Measurements from ENCODE around the gene MRPL3.

The MRPL3 gene

GRCh38 chr3:131502530-131503319 is at the start of gene MRPL3:
TSS of gene MRPL3 (minus strand) at chr3:131502971. CDS start at chr3:131502821, 150 bp downstream.
- Histone ChIP-seq H3K4me3 (ENCODE audit: insufficient read length, low read depth) (peak within 1 kb of the TSS; percentile 97), H3K9me3 (ENCODE audit: insufficient read depth, low read length) (no peaks in the 10 kb centered on the region), H3K9ac (ENCODE audit: insufficient read length, low read depth) (peak within 1 kb of the TSS; percentile 98), H3K36me3 (ENCODE audit: insufficient read depth, insufficient read length, low read length) (peaks cover 42% of the 10 kb centered on the region), H3K4me1 (ENCODE audit: insufficient read depth, insufficient read length) (no peaks in the 10 kb centered on the region), H3K27me3 (ENCODE audit: insufficient read depth, insufficient read length) (no peaks in the 10 kb centered on the region)
- TF ChIP-seq YY1 (IDR thresholded peaks at IDR 0.05; ENCODE audit: insufficient read depth, insufficient read length) (peak; percentile 84), SUZ12 (IDR thresholded peaks at IDR 0.05; ENCODE audit: extremely low read depth, insufficient read depth, insufficient read length) (no peak)
- DNase-seq (ENCODE audit: low read depth, low spot score) = peak; percentile 71

- Histone ChIP-seq H3K9me3 (ENCODE audit: insufficient read depth, low read length) (no peaks in the 10 kb centered on the region), H3K27me3 (ENCODE audit: insufficient read depth, insufficient read length) (no peaks in the 10 kb centered on the region), H3K9ac (ENCODE audit: insufficient read length, low read depth) (no peak overlapping the region), H3K4me1 (ENCODE audit: insufficient read depth, insufficient read length) (no peaks in the 10 kb centered on the region), H3K4me3 (ENCODE audit: insufficient read length, low read depth) (no peak overlapping the region), H3K36me3 (ENCODE audit: insufficient read depth, insufficient read length, low read length) (no peaks in the 10 kb centered on the region)
- no peak for DNase-seq (ENCODE audit: low read depth, low spot score)
- TF ChIP-seq SUZ12 (IDR thresholded peaks at IDR 0.05; ENCODE audit: extremely low read depth, insufficient read depth, insufficient read length) (no peak), YY1 (IDR thresholded peaks at IDR 0.05; ENCODE audit: insufficient read depth, insufficient read length) (no peak), ZNF274 (IDR thresholded peaks at IDR 0.05; ENCODE audit: low read depth, low read length) (no peak)
Observed at GRCh38 chr3:131551761-131552160, 49.0 kb upstream of the MRPL3 start.

GRCh38 chr3:131550562-131551465 is 48.0 kb upstream of the MRPL3 start:
- Histone ChIP-seq H3K9ac (ENCODE audit: insufficient read length, low read depth) (no peak overlapping the region), H3K36me3 (ENCODE audit: insufficient read depth, insufficient read length, low read length) (no peaks in the 10 kb centered on the region), H3K9me3 (ENCODE audit: insufficient read depth, low read length) (no peaks in the 10 kb centered on the region), H3K27me3 (ENCODE audit: insufficient read depth, insufficient read length) (no peaks in the 10 kb centered on the region), H3K4me3 (ENCODE audit: insufficient read length, low read depth) (no peak overlapping the region), H3K4me1 (ENCODE audit: insufficient read depth, insufficient read length) (no peaks in the 10 kb centered on the region)
- TF ChIP-seq ZNF274 (IDR thresholded peaks at IDR 0.05; ENCODE audit: low read depth, low read length) = no peak
- no peak for TF ChIP-seq SUZ12 (IDR thresholded peaks at IDR 0.05; ENCODE audit: extremely low read depth, insufficient read depth, insufficient read length)
- TF ChIP-seq YY1 (IDR thresholded peaks at IDR 0.05; ENCODE audit: insufficient read depth, insufficient read length) = no peak
- DNase-seq (ENCODE audit: low read depth, low spot score) = no peak

GRCh38 chr3:131549340-131549739 is 46.6 kb upstream of the MRPL3 start:
- no peak for DNase-seq (ENCODE audit: low read depth, low spot score)

GRCh38 chr3:131547585-131547984 is 44.8 kb upstream of the MRPL3 start:
- no peaks in the 10 kb centered on the region for H3K4me1 ChIP-seq (ENCODE audit: insufficient read depth, insufficient read length)
- DNase-seq (ENCODE audit: low read depth, low spot score) = no peak
- H3K9me3 ChIP-seq (ENCODE audit: insufficient read depth, low read length) = no peaks in the 10 kb centered on the region
- no peak overlapping the region for H3K4me3 ChIP-seq (ENCODE audit: insufficient read length, low read depth)
- no peak overlapping the region for H3K9ac ChIP-seq (ENCODE audit: insufficient read length, low read depth)
- no peaks in the 10 kb centered on the region for H3K36me3 ChIP-seq (ENCODE audit: insufficient read depth, insufficient read length, low read length)
- H3K27me3 ChIP-seq (ENCODE audit: insufficient read depth, insufficient read length) = no peaks in the 10 kb centered on the region
- TF ChIP-seq SUZ12 (IDR thresholded peaks at IDR 0.05; ENCODE audit: extremely low read depth, insufficient read depth, insufficient read length) (no peak), ZNF274 (IDR thresholded peaks at IDR 0.05; ENCODE audit: low read depth, low read length) (no peak), YY1 (IDR thresholded peaks at IDR 0.05; ENCODE audit: insufficient read depth, insufficient read length) (no peak)

More at GRCh38 chr3:131549340-131549739, 46.6 kb upstream of the MRPL3 start:
- H3K9ac ChIP-seq (ENCODE audit: insufficient read length, low read depth) = no peak overlapping the region
- no peaks in the 10 kb centered on the region for H3K9me3 ChIP-seq (ENCODE audit: insufficient read depth, low read length)
- no peaks in the 10 kb centered on the region for H3K27me3 ChIP-seq (ENCODE audit: insufficient read depth, insufficient read length)
- TF ChIP-seq YY1 (IDR thresholded peaks at IDR 0.05; ENCODE audit: insufficient read depth, insufficient read length) (no peak), SUZ12 (IDR thresholded peaks at IDR 0.05; ENCODE audit: extremely low read depth, insufficient read depth, insufficient read length) (no peak), ZNF274 (IDR thresholded peaks at IDR 0.05; ENCODE audit: low read depth, low read length) (no peak)
- H3K36me3 ChIP-seq (ENCODE audit: insufficient read depth, insufficient read length, low read length) = no peaks in the 10 kb centered on the region
- no peaks in the 10 kb centered on the region for H3K4me1 ChIP-seq (ENCODE audit: insufficient read depth, insufficient read length)
- H3K4me3 ChIP-seq (ENCODE audit: insufficient read length, low read depth) = no peak overlapping the region

- Histone ChIP-seq H3K36me3 (ENCODE audit: insufficient read depth, insufficient read length, low read length) (no peaks in the 10 kb centered on the region), H3K9me3 (ENCODE audit: insufficient read depth, low read length) (no peaks in the 10 kb centered on the region), H3K4me3 (ENCODE audit: insufficient read length, low read depth) (no peak overlapping the region), H3K4me1 (ENCODE audit: insufficient read depth, insufficient read length) (no peaks in the 10 kb centered on the region), H3K27me3 (ENCODE audit: insufficient read depth, insufficient read length) (no peaks in the 10 kb centered on the region), H3K9ac (ENCODE audit: insufficient read length, low read depth) (no peak overlapping the region)
- TF ChIP-seq SUZ12 (IDR thresholded peaks at IDR 0.05; ENCODE audit: extremely low read depth, insufficient read depth, insufficient read length) (no peak), YY1 (IDR thresholded peaks at IDR 0.05; ENCODE audit: insufficient read depth, insufficient read length) (no peak), ZNF274 (IDR thresholded peaks at IDR 0.05; ENCODE audit: low read depth, low read length) (no peak)
- no peak for DNase-seq (ENCODE audit: low read depth, low spot score)
Observed at GRCh38 chr3:131546441-131546840, 43.7 kb upstream of the MRPL3 start.

- H3K36me3 ChIP-seq (ENCODE audit: insufficient read depth, insufficient read length, low read length) = no peaks in the 10 kb centered on the region
- H3K27me3 ChIP-seq (ENCODE audit: insufficient read depth, insufficient read length) = no peaks in the 10 kb centered on the region
- H3K9ac ChIP-seq (ENCODE audit: insufficient read length, low read depth) = no peak overlapping the region
- no peak overlapping the region for H3K4me3 ChIP-seq (ENCODE audit: insufficient read length, low read depth)
- no peak for DNase-seq (ENCODE audit: low read depth, low spot score)
- H3K4me1 ChIP-seq (ENCODE audit: insufficient read depth, insufficient read length) = no peaks in the 10 kb centered on the region
- no peak for TF ChIP-seq SUZ12 (IDR thresholded peaks at IDR 0.05; ENCODE audit: extremely low read depth, insufficient read depth, insufficient read length)
- TF ChIP-seq YY1 (IDR thresholded peaks at IDR 0.05; ENCODE audit: insufficient read depth, insufficient read length) = no peak
- no peak for TF ChIP-seq ZNF274 (IDR thresholded peaks at IDR 0.05; ENCODE audit: low read depth, low read length)
- H3K9me3 ChIP-seq (ENCODE audit: insufficient read depth, low read length) = no peaks in the 10 kb centered on the region
Observed at GRCh38 chr3:131544557-131544956, 41.8 kb upstream of the MRPL3 start.

Measured in NT2/D1 (cell line).